ENCODE results near the gene SP3.
"Not testable (repeated sequence)": the region's sequence is repeated elsewhere in the genome, so short reads cannot be mapped to it uniquely, and the experiment has no call there.

SP3 gene

DNA sequence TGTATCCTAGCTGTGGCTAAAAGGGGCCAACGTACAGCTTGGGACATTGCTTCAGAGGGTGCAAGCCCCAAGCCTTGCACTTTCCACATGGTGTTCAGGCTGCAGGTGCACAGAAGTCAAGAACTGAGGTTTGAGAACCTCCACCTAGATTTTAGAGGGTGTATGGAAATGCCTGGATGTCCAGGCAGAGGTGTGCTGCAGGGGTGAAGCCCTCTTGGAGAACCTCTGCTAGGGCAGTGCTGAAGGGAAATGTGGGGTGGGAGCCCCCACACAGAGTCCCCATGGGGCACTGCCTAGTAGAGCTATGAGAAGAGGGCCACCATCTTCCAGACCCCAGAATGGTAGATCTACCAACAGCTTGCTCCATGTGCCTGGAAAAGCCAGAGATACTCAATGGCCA is 75.7 kb downstream of the SP3 start:
- DNase-seq, result not testable (repeated sequence)

DNA sequence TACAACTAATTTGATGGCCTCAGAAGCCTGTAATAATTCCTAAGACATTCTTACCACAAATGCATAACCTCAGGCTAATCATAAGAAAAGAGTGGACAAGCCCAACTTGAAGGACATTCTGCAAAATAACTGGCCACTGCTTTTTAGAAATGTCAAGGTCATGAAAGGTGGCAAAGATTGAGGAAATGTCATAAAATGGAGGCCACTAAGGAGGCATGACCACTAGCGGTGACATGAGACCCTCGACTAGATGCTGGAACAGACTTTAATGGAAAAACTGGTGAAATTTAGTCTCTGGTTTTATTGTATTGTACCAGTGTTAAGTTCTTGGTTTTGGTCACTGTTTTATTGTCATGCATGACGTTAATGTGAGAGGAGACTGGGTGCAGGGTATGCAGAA is 78.6 kb downstream of the SP3 start:
- DNase-seq, result no peak

DNA sequence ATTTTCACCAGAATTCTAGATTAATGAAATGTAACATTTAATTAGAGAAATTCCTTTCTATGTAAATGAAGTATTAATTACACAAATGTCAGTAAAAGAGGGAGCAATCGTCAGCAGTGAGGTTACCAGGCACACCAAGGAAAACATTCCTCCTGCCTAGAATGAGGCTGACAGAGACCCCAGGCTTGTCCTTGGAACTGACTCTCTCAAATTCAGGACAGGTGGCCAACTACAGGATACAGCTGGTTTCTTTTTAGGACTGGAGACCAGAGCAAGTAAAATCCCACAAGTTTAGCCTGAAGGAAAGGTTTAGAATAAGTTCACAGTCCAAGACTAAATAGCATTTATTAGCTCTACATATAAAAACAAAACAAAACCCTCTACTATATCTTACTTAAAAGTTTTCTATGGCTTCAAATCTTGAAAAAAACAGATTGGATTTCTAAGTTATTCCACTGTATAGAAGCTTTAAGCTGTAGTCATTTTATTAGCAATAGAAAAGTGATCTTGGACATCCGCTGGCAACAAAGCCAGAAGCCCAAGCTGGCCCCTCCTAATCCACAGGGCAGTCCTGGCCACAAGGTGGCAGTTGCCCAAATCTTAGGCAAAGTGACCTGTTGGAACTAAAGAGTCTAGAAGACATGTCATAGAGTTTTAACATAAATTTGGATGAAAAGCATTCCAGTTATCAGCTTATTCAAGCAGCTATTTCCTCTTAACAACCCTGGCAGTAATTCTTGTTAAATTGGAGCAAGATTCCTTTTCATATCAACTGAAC is 81.0 kb downstream of the SP3 start:
- DNase-seq, result peak in 1 of 14 donors; percentile 3

DNA sequence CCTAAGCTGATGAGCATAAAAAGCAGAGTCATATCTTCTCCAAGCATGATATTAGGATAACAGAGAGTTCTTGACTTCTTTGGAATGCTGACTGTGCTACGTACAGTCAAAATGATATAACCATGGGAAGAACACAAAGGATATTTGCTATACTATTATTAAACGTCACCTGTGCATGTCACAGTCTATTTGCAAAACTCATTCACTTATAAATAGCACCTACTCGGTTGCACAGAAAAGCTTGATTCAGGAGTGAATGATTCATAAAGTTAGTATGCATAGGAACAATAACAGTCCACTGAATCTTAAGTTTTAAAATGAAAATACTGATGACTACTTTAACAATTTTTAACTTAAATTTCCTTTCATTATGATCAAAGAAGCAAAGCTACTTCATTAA is 83.3 kb downstream of the SP3 start:
- no peak for DNase-seq

DNA sequence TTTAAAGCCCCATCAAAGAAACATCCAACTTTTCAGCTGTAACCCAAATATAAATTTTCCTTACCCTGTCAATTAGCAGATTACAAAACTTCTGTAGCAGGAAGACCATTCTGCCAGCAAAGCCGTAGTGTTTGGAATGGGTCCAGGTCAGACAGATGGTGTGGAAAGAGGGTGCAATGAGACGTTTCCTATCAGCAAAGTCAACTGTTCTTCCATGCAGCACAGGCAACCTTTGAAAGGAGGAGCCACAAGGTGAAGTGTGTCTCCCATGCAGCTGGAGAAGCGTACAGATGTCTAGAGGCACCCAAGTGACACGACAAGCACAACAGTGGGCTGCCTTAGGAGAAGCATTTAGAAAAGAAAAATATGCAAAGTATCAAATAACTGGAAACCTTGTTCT is 83.7 kb downstream of the SP3 start:
- DNase-seq, result peak in 1 of 14 donors; percentile 44

DNA sequence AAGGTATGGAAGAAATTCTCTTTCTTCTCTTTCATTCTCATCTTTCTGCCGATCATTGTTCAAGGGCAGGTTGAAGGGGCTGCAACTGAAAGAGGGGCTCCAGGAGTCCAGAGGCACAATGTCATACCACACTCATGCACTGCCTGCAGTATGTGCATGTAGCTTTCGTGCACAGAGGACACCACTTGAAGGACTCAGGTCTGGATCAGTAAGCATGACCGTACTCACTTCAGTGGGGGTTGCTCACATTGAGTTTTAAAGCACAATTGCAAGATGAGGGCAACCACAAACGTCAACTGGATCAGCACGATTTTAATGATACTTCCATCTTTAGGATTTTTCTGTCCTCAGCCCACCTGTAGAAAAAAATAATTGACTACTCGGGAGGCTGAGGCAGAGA is 84.6 kb downstream of the SP3 start:
- no peak for DNase-seq

DNA sequence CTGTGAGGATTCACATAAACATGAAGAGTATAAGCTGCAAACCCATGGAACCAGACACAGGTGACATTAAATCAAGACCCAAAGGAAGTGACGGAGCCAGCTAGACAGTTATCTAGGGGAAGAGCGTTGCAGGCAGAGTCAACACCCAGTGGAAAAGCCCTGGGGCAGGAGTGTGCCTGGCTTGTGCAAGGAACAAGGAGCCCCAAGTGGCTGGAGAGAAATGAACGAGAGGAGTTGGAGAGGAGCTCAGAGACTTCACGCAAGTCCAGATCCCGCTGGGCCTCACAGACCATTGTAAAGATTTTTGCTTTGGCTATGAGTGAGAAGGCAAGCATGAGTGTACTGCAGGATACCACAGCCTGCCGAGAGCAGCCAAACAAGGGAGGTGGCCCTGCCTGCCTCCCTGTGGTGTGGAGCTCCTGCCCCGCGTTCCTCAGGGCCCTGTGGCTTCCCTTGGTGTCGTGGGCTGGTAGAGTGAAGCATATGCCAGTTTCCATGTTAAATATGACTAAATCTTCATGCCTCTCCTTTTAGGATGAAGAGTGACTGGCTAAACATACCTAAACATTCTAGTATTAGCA is 88.2 kb downstream of the SP3 start:
- no peak for DNase-seq

DNA sequence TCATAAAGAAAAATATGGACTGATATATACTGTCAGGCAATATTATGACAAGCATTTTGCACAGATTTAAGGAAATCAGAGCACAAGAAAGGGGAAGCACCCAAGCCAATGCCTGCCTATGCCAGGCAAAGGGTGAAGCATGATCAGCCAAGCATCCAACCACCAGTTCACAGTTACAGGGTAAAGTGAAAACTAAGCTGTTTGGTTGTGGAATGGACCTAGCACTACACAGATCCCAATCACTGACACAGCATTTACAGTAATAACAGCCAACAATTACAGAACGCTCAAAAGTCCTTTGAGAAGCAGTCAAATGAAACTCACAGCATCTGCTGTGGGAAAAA is 90.3 kb downstream of the SP3 start:
- DNase-seq, result no peak

DNA sequence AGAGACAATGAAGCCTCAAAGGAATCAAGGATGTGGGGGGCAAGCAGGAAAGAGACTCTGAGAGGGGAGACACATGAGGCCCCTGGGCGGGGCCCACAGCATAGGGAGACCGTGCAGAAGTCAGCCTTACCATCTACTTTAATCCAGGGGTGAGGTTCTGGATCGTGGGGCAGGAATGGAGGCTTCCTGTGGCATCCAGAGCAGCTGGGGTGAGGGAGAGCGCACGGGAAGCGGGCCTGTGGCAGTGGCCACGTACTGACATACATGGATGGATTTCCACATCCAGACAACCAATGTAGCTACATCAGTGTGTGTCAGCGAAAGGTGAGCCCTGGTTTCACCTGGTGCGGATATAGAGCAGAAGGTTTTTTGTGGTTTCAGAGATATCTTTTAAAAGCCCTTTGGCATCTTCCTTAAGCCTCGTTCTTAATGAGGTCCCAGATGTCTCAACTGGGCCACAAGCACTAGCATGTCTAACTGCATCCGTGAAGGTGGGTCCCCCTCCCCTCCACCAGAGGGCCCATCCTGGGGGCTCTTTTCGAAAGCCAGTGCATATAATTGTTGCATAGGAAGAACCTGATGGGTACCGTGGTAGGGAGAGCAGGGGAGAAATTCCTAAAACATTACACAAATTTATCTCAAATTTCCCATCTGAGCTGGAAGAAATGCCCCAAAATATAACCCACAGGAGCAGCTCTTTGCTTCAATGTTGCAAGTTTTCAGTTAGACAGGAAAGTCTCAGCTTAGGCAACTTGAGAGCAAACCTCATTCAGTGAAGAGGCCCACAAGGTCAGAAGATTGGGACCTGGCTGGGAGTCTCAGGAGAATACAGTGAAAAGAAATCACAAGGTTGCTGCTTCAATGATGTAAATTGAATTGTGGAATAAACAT is 90.9 kb downstream of the SP3 start:
- no peak for DNase-seq

DNA sequence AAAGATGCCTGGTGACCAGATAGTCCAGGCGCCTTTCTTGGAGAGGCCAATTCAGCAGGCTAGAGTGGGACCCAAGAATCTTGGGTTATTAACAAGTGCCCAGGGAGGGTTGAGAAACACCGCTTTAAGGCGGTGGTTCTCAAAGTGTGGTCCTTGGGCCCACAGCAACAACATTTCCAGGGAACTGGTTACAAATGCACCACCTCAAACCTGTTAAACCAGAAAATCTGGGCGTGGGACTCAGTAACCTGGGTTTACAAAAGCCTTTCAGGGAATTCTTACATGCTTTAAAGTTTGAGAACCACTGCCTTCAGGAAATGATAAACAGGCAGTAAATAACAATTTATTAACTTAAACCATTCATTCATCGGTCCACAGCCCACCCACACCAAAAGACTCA is 92.5 kb downstream of the SP3 start:
- no peak for DNase-seq

DNA sequence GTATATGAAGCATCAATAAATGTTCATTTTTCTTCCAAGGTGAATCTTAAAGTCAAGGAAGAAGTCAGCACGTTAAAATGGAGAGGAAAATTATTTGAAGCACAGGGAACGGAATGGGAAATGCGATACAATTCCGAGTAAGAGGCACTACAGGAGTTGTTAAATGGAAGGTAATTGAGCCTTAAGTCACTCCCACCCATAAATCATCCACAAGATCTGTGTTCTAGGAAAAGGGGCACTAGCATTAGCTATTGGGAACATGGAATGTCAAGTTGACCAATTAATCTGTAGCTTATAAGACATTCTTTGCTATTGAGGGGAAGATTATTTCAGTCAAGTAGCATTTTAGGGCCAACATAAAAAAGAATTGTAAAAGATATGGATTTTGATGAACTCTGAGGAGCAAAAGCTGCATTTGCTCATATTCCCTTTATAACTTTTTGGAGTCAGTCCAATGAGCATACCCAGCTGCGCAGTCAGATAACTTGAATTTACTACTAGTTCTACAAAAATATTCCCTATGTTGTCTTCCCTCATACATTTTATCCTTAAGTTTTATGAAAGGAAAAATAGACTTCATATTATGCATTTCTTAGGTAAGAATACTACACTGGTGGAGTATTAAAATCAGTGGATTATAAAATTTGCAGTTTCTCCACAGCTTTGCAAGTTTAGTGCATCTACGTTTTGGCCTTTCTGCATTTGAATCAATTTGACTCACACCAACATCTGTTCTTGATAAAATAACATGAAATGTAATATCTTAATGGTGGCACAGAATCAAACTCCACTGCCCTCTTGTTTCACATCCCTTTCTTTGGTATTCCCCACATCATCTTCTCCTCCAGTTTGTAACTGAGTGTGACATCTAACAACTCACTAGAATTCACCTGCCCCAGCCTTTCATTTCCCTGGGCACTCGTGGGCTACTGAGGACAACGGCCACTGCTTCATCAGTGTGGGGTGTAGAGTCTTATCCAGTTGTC is 95.6 kb downstream of the SP3 start:
- DNase-seq, result no peak

DNA sequence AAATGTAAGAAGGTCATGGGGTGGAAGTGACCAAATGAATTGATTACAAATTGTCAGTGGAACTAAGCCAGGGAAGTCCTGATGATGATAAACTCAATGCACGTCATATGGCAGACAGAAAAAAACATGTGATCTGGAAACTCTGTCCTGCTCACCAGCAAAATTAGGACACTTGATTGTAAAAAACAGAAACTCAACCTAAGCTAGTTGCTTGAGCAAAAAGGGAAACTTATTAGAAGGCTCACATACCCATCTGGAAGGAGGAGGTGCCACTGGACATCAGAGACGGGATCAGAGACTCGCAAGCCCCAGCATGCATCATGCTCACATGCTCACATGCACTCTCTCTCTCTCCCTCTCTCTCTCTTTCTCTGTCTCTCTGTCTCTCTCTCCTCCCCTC is 96.8 kb downstream of the SP3 start:
- DNase-seq, result no peak

DNA sequence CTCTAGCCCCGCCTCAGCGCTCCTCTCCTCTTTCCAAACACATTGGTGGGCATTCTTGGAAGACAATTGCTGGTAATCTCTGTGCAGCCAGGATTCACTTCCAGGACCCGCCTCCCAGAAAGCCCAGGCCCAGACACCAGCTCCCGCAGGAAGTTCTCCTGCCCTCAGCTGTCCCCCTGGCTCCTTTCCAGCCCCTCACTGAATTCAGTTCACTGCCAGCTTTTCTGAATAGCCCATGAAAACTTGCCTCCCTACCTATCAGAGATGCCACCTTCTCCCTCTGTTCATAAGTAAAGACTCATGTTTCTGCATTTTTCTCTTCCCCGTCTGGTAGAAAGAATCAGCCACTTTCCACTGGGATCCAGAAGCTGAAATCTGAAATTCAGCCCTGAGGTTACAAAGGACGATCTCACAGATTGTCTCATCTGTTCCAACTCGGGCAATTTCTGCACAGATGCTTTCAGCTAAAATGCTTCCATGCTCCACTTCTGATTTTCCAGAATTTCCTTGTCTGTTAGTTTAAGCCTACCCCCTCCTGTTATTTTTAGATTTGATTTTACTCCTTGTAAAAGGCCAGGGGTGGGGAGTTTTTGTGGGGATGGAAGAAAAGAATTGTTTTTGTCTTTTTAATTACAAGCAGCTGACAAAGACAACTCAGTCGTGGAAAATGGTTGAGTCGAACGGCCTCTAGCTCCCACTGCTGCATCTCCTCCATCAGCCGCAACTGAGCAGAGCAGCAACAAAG is 98.1 kb downstream of the SP3 start:
- no peak for DNase-seq

DNA sequence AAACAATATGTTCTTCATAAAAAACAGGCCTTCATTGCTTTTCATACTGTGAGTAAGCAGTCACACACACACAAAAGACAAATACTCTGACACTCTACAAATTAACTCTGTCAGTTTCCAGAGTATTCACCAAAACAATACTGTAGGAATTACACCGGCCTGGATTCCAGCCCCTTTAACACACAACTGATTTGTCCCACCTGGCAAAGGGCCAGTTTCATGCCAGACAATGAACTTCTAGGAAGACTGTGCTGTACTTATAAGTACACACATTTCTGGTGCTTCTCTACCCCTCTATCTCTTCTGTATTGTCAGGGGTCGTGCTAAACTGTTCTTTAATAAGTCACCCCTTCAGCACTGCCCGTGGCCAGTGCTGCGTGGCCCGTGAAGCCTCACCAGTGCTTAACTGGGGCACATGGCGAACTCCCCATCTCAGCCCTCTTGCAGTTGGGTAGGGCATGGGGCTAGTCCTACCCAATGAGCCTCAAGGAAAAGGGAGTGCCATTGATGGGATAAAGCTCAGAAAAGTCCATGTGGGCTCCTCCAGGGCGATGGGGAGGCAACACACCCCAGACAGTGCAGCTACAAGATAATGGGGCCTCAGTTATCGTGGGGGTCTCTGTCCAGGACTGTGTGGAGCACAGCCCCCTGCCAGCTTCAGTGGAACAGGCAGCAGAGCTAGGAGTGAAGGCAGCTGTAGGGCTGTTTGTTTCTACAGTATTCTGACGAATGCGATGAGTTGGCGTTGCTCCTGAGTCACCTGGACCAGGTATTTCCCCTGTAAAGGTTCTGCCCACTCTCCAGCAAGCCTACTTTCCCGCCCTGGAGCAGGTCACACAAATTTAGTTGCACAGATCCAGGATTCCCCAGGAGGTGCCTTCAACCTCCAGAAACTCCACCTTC is 99.0 kb downstream of the SP3 start:
- DNase-seq, result no peak

DNA sequence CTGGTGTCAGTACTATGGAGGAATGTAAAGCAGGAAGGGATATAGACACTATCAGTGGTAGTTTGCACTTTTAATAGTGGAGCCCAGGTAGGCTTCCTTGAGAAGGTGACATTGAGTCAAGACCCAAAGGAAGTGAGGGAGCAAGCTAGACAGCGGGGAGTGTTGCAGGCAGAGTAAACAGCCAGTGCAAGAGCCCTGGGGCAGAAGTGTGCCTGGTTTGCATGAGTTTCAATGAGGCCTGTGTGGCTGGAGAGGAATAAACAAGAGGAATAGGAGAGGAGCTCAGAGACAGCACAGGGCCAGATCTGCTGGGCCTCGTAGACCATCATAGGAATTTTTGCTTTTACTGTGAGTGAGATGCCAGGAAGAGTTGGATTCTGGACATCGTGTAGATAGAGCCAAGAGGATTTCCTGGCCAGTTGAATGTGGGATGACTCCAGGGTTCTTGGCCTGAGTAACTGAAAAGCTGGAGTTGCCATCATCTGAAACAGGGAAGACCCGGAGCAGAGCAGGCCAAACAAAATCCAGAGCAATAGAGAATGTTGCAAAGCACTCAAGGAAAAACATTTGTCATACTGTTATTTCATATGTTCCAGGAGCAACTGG is 102.5 kb downstream of the SP3 start:
- DNase-seq, result peak in 1 of 14 donors; percentile 14

DNA sequence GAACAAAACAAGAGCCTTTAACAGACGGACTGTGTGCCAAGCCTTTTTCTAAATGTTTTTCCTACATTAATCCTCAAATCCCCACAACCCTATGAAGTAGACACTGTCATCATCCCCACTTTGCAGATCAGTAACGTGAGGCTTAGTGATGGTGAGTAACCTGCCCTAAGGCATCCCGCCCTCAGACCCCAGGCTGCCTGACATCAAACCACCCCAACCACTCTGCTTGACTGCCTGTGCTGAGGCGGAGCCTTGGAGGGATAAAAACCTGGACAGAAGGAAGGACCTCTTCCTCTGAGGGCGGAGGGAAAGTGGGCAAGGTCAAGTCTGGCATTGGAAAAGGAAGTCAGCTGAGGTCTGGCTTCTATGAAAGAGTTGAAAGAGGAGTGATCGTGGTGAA is 104.6 kb downstream of the SP3 start:
- no peak for DNase-seq

DNA sequence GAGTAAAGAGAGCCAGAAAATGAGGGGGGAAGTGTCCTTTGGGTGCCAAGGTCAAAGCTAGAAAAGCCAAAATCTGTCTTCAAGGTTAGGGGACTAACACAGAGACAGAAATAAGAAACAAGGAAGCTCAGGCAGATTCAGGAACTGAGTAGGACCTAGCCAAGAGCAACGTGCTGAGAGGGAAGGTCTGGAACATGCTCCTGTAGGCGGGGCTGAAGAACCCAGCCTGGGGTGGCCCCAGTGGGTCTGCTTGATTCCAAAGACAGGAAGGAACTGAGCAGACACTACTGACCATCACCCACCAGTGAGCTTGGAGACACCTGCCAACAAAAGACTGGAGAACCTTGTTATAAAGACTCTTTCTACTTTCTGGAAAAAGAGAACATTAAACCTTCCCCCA is 105.1 kb downstream of the SP3 start:
- peak in 1 of 14 donors; percentile 6 for DNase-seq

DNA sequence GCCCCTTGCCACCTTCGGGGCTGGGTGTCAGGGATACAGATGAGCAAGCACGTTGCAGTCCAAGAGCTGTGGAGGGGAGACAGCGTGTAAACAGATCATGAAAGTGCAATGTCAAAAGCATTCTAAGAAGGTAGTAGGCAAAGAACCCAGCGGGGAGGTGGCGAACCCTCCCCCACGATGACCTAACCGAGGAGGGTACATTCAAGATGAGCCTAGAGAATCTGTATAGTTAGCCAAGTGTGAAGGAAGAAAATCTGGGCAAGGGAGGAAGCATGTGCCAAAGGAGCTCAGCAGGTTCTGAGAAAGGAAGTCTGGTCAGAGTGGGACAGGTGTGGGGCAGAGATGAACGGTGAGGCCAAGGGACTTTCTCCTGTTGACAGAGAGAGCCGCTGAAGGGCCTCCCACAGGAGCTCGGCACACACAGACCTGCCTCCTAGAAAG is 106.9 kb downstream of the SP3 start:
- DNase-seq, result no peak
